ENCODE measurements around the gene TMC2. TPM values are rescaled to one million over a fixed set of nuclear protein-coding genes. Genes with fewer than 3 reads are reported as not detected.

TMC2 gene
- total RNA-seq, 2 experiments from 2014 or later, result not detected

GRCh38 chr20:2596673-2597279 is 60.4 kb downstream of the TMC2 start:
- ChIA-PET POLR2A (no interaction called here), CTCF (interaction anchor here (1.3 kb wide), 1 partner anchor 75 kb away, joined by 3 read pairs; no protein-coding TSS in a partner anchor)
- Mint-ChIP-seq H3K27me3 (ENCODE audit: low read depth) (peaks cover 23% of the 10 kb centered on the region), H3K4me1 (ENCODE audit: low read depth) (peaks cover 3% of the 10 kb centered on the region), H3K27ac (no peak overlapping the region), H3K36me3 (ENCODE audit: low read depth) (no peaks in the 10 kb centered on the region), H3K4me3 (no peak overlapping the region), H3K9me3 (ENCODE audit: insufficient read depth) (no peaks in the 10 kb centered on the region)
- no peak for DNase-seq
- ATAC-seq, result no peak

- no peaks in the 10 kb centered on the region for H3K9me3 Mint-ChIP-seq (ENCODE audit: insufficient read depth)
- no peaks in the 10 kb centered on the region for H3K36me3 Mint-ChIP-seq (ENCODE audit: low read depth)
- ChIA-PET CTCF (no interaction called here), POLR2A (no interaction called here)
- no peak overlapping the region for H3K27ac Mint-ChIP-seq
- H3K27me3 Mint-ChIP-seq (ENCODE audit: low read depth), result peaks cover 10% of the 10 kb centered on the region
- DNase-seq (no peak), ATAC-seq (no peak)
- H3K4me1 Mint-ChIP-seq (ENCODE audit: low read depth), result peaks cover 3% of the 10 kb centered on the region
- no peak overlapping the region for H3K4me3 Mint-ChIP-seq
These were observed 63.1 kb downstream of the TMC2 start for GRCh38 chr20:2599288-2600006.

GRCh38 chr20:2602046-2602735 is 65.8 kb downstream of the TMC2 start:
- CTCF ChIA-PET, result no interaction called here

GRCh38 chr20:2602746-2603145 is 66.4 kb downstream of the TMC2 start:
- POLR2A ChIA-PET, result no interaction called here
- H3K9me3 Mint-ChIP-seq (ENCODE audit: insufficient read depth), result peaks cover 10% of the 10 kb centered on the region
- no peak overlapping the region for H3K27ac Mint-ChIP-seq
- CTCF ChIA-PET, result no interaction called here
- peaks cover 10% of the 10 kb centered on the region for H3K27me3 Mint-ChIP-seq (ENCODE audit: low read depth)
- no peaks in the 10 kb centered on the region for H3K4me1 Mint-ChIP-seq (ENCODE audit: low read depth)
- ATAC-seq (no peak), DNase-seq (no peak)
- no peaks in the 10 kb centered on the region for H3K36me3 Mint-ChIP-seq (ENCODE audit: low read depth)
- no peak overlapping the region for H3K4me3 Mint-ChIP-seq

More at GRCh38 chr20:2602046-2602735, 65.8 kb downstream of the TMC2 start:
- Mint-ChIP-seq H3K36me3 (ENCODE audit: low read depth) (no peaks in the 10 kb centered on the region), H3K27me3 (ENCODE audit: low read depth) (peaks cover 10% of the 10 kb centered on the region), H3K4me1 (ENCODE audit: low read depth) (no peaks in the 10 kb centered on the region), H3K27ac (no peak overlapping the region), H3K4me3 (no peak overlapping the region), H3K9me3 (ENCODE audit: insufficient read depth) (peaks cover 6% of the 10 kb centered on the region)
- POLR2A ChIA-PET, result no interaction called here
- ATAC-seq, result no peak
- DNase-seq, result no peak

- ChIA-PET POLR2A (no interaction called here), CTCF (no interaction called here)
- Mint-ChIP-seq H3K9me3 (ENCODE audit: insufficient read depth) (peaks cover 10% of the 10 kb centered on the region), H3K27me3 (ENCODE audit: low read depth) (peaks cover 6% of the 10 kb centered on the region), H3K4me1 (ENCODE audit: low read depth) (no peaks in the 10 kb centered on the region), H3K27ac (no peak overlapping the region), H3K36me3 (ENCODE audit: low read depth) (no peaks in the 10 kb centered on the region), H3K4me3 (no peak overlapping the region)
- ATAC-seq (no peak), DNase-seq (no peak)
These were observed 67.6 kb downstream of the TMC2 start for GRCh38 chr20:2603816-2604505.

GRCh38 chr20:2604506-2604835 is 68.1 kb downstream of the TMC2 start:
- ChIA-PET CTCF (no interaction called here), POLR2A (no interaction called here)
- H3K27me3 Mint-ChIP-seq (ENCODE audit: low read depth), result peaks cover 7% of the 10 kb centered on the region
- H3K9me3 Mint-ChIP-seq (ENCODE audit: insufficient read depth), result peaks cover 10% of the 10 kb centered on the region
- no peak overlapping the region for H3K27ac Mint-ChIP-seq
- no peaks in the 10 kb centered on the region for H3K4me1 Mint-ChIP-seq (ENCODE audit: low read depth)
- ATAC-seq (no peak), DNase-seq (no peak)
- no peak overlapping the region for H3K4me3 Mint-ChIP-seq
- H3K36me3 Mint-ChIP-seq (ENCODE audit: low read depth), result no peaks in the 10 kb centered on the region

- CTCF ChIA-PET, result no interaction called here
- no peaks in the 10 kb centered on the region for H3K4me1 Mint-ChIP-seq (ENCODE audit: low read depth)
These were observed 70.2 kb downstream of the TMC2 start for GRCh38 chr20:2606507-2607006.

GRCh38 chr20:2610326-2610725 is 74.0 kb downstream of the TMC2 start:
- ChIA-PET CTCF (interaction anchor here (1.9 kb wide), 1 partner anchor 89 kb away, joined by 6 read pairs; no protein-coding TSS in a partner anchor), POLR2A (no interaction called here)
- no peaks in the 10 kb centered on the region for H3K36me3 Mint-ChIP-seq (ENCODE audit: low read depth)
- no peak for ATAC-seq
- H3K27ac Mint-ChIP-seq, result no peak overlapping the region
- peaks cover 23% of the 10 kb centered on the region for H3K27me3 Mint-ChIP-seq (ENCODE audit: low read depth)
- no peak for DNase-seq
- H3K4me1 Mint-ChIP-seq (ENCODE audit: low read depth), result no peaks in the 10 kb centered on the region
- peaks cover 10% of the 10 kb centered on the region for H3K9me3 Mint-ChIP-seq (ENCODE audit: insufficient read depth)
- no peak overlapping the region for H3K4me3 Mint-ChIP-seq

More at GRCh38 chr20:2606507-2607006, 70.2 kb downstream of the TMC2 start:
- Mint-ChIP-seq H3K27me3 (ENCODE audit: low read depth) (peaks cover 11% of the 10 kb centered on the region), H3K4me3 (no peak overlapping the region), H3K27ac (no peak overlapping the region), H3K36me3 (ENCODE audit: low read depth) (no peaks in the 10 kb centered on the region), H3K9me3 (ENCODE audit: insufficient read depth) (peaks cover 10% of the 10 kb centered on the region)
- DNase-seq, result no peak
- POLR2A ChIA-PET, result interaction anchor here (0.6 kb wide), 1 partner anchor 16 kb away, joined by 3 read pairs; no protein-coding TSS in a partner anchor
- no peak for ATAC-seq

- CTCF ChIA-PET, result interaction anchor here (1.4 to 1.9 kb wide), 3 partner anchors 38 to 89 kb away, joined by 3 to 6 read pairs (median 4); no protein-coding TSS in a partner anchor
These were observed 74.8 kb downstream of the TMC2 start for GRCh38 chr20:2610941-2611720.

GRCh38 chr20:2612073-2612472 is 75.7 kb downstream of the TMC2 start:
- Mint-ChIP-seq H3K27ac (no peak overlapping the region), H3K4me1 (ENCODE audit: low read depth) (no peaks in the 10 kb centered on the region), H3K27me3 (ENCODE audit: low read depth) (peaks cover 29% of the 10 kb centered on the region), H3K4me3 (no peak overlapping the region), H3K36me3 (ENCODE audit: low read depth) (no peaks in the 10 kb centered on the region), H3K9me3 (ENCODE audit: insufficient read depth) (peaks cover 6% of the 10 kb centered on the region)
- POLR2A ChIA-PET, result no interaction called here
- no peak for ATAC-seq
- no peak for DNase-seq
- CTCF ChIA-PET, result interaction anchor here (1.4 to 1.9 kb wide), 3 partner anchors 37 to 90 kb away, joined by 3 to 6 read pairs (median 4); no protein-coding TSS in a partner anchor

More at GRCh38 chr20:2610941-2611720, 74.8 kb downstream of the TMC2 start:
- H3K27ac Mint-ChIP-seq, result no peak overlapping the region
- peaks cover 27% of the 10 kb centered on the region for H3K27me3 Mint-ChIP-seq (ENCODE audit: low read depth)
- ATAC-seq (no peak), DNase-seq (no peak)
- POLR2A ChIA-PET, result no interaction called here
- H3K4me3 Mint-ChIP-seq, result no peak overlapping the region
- H3K9me3 Mint-ChIP-seq (ENCODE audit: insufficient read depth), result peaks cover 10% of the 10 kb centered on the region
- no peaks in the 10 kb centered on the region for H3K36me3 Mint-ChIP-seq (ENCODE audit: low read depth)
- H3K4me1 Mint-ChIP-seq (ENCODE audit: low read depth), result no peaks in the 10 kb centered on the region

- ATAC-seq (no peak), DNase-seq (no peak)
- CTCF ChIA-PET, result no interaction called here
- POLR2A ChIA-PET, result no interaction called here
- Mint-ChIP-seq H3K9me3 (ENCODE audit: insufficient read depth) (no peaks in the 10 kb centered on the region), H3K27ac (no peak overlapping the region), H3K36me3 (ENCODE audit: low read depth) (no peaks in the 10 kb centered on the region), H3K4me1 (ENCODE audit: low read depth) (no peaks in the 10 kb centered on the region), H3K27me3 (ENCODE audit: low read depth) (peaks cover 25% of the 10 kb centered on the region), H3K4me3 (no peak overlapping the region)
These were observed 80.3 kb downstream of the TMC2 start for GRCh38 chr20:2616634-2617033.
